Measurements from ENCODE around the gene GLRA1. TPM values are rescaled to one million over a fixed set of nuclear protein-coding genes. Genes with fewer than 3 reads are reported as not detected.

Gene GLRA1
- not detected for total RNA-seq

DNA sequence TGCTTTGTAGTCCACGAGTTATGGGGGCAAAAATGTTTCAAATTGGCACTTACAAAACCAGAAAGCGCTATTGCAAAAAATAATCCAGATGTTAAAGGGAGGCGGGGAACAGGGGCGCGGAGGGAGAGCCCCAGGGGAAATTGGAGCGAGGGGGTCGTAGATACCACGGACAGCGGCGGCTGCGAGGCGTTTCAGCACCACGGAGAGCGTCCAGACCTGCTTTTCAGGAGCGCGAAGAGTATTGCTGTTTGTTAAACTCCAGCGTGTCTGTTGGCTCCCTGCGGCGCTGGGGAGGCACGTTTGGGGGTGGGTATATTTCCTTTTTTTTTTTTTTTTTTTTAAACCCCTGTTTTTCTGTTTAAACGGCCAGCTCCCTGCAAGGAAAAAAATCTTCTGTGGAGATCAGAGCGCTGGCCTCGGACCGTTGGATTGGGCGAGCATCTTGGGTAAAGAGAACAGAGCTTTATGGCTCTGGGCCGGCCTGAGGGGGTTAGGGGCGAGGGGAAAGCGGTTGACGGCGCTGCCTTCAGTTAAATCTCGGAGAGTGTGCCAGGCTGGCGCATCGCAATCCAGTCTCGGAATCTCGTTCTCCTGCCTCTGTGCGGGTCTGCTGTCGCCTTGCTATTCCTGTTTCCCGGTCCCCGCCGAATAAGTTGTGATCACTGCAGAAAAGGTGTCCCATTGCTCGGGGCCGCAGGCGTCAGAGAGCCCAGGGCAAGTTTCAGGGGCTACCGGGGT, at the start of gene GLRA1:
Gene GLRA1 (minus strand): TSS at position 288 of the 738 bp plus-strand sequence. CDS start 302 bp downstream, outside the sequence.
- ChIA-PET CTCF (no interaction called here), POLR2A (no interaction called here)

DNA sequence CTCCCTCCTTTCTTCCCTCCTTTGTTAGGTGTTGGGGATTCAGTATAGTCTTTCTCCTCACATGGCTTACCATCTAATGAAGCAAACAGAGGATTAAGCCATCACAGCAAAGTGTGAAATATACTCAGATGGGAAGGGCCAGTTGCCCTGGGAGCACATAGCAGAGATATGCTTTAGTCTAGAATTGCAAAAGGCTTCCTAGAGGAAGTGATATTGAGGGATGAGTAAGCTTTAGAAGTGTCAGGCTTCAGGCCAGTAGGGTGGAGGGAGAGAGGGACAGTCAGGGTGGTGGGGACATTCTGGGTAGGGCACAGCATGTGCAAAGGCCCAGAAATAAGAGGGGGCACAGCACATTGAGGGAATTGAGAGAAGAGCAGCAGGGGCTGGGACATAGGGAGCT, 46.2 kb upstream of the GLRA1 start:
- CTCF ChIA-PET: no interaction called here
- POLR2A ChIA-PET: no interaction called here

DNA sequence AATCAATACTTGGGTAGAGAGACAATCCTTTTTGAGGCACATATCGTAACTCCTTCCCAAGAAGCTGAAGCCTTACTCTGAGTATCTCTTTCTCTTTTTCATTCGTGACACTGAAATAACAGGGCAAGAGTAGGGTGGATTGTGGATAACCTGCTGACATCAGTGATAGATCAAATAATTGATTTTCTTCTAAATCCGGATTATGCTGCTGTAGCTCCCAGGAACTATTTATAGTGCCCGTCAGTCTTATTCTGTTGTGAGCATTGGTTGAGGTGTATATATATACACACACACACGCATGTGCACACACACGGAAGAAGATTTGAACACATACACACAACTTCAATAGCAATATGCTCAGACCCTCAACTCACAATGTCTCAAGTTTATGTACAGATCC, 43.2 kb upstream of the GLRA1 start:
- CTCF ChIA-PET: no interaction called here
- POLR2A ChIA-PET: no interaction called here

DNA sequence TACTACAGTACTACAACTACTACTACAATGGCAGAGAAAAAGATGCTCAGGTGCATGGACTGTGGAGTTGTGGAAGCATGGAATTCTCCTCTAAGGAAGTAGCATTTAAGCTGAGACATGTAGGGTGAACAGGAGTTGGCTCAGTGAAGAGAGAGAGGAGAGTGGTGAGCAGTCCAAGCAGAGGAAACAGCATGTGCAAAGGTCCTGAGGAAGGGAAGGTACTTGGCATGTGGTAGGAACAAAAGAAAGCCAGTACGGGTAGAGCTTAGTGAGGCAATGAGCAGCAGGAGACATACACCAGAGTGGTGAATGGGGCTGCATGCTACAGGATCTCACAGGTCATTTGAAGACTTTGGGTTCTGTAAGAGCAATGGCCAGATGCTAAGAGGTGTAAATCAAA, 41.4 kb upstream of the GLRA1 start:
- ChIA-PET CTCF (no interaction called here), POLR2A (no interaction called here)

DNA sequence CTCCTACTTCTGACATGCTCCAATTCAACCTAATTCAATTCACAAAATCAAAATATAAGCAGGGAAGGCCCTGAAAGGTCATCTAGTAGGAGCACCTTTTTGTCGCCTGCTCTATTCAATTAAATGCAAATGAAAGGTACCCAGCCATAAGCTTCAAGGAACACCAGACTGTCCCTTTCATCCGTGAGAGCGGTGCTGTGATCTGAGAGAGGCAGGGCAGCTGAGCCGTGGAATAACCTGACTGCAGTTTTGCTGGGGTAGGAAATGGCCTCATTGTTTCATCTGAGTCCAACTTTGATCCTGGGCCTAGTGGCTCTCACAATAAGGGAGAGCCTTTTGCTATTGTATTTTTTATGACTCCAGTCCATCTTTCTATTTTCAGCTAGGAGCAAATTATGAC, 39.8 kb upstream of the GLRA1 start:
- ChIA-PET POLR2A (no interaction called here), CTCF (no interaction called here)

DNA sequence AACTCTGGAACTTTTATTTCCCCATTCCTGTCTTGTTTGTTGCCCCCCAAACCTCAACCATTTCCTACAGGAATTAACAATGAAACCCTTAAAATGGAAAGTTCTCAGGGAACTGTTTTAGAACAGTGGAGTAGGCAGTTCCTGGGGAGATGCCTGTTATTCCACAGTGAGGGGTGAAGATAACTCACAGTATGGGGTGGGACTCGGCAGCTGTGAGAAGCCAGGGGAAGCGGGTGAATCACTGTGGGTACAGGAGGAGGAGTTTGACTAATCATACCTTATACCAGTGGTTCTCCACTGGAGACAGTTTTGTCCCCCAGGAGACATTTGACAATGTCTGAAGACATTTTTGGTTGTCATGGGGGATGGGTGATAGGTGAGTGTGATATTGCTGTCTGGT, 36.9 kb upstream of the GLRA1 start:
- ChIA-PET POLR2A (no interaction called here), CTCF (no interaction called here)

DNA sequence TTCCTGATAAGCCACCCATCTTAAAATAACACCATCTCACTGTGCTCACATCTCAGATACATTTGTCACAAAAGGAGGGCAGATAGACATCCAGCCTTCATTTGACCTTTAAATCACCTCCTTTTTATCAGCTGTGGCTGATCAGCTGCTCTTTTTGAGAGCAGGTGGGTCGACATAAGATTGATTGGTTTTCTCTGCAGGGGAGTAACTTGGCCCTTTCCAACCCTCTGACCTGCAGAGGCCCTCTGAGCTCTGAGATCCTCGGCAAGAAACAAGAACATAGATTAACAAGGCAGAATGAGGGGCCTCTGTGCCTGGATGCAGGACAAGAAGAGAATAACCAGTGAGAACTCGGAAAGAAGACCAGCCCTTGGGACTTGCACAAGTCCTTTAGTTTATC, 33.5 kb upstream of the GLRA1 start:
- CTCF ChIA-PET: no interaction called here
- POLR2A ChIA-PET: no interaction called here

DNA sequence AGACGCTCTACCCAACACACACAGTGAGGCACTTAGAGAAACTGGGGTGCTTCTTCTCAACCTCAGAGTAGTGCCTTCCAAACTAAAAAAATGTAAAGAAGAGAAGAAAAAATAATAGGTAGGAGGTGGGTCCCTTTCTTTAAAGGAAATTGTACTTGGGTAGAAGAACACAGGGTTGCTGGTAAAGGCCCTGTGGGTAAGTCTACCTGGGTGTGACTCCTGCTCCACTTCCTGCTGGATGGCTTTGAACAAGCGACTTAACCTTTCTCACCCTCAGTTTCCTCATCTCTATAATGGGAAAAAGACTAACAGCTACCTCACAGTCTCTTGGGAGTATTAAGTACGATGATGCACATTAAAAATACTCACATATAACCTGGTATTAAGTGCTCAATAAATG, 32.1 kb upstream of the GLRA1 start:
- CTCF ChIA-PET: no interaction called here
- POLR2A ChIA-PET: no interaction called here

DNA sequence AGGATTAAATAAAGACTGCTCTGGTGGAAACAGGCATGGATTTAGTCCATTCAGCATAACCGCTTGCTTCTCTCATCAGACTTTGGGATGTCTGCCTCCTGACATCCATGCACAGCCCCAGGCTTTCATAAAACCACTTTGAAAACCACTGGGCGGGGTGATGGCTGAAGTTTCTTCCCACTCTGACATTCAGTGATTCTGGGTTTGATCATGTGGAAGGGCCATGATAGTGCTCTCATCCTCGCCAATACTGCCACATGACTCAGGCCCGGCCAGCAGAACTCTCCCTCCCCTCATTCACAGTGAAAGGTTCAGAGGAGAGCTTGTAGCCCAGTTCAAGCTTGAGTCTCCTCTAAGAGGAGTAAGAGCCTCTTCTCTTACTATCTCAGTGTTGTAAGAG, 29.6 kb upstream of the GLRA1 start:
- ChIA-PET CTCF (interaction anchor here (0.6 kb wide), 1 partner anchor 576 kb away, joined by 3 read pairs; no protein-coding TSS in a partner anchor), POLR2A (no interaction called here)

DNA sequence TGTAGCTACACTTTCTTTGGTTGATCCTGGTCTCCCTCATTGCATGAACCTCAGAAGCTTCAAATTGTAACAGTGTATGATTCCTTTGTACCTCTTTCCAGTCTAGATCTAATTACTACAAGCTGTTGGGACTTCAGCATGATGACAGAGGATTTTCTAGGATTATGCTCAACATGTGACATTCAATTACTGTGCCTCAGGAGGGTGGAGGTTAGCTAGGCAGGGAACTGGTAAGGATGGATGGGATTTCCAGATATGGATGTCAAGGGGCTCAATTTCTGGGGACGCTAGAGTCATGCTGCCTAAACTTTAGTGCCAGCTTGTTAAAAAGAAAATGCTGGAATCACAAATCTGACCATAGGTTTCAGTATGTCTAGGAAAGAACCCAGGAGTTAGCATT, 29.2 kb upstream of the GLRA1 start:
- CTCF ChIA-PET: no interaction called here
- POLR2A ChIA-PET: no interaction called here

DNA sequence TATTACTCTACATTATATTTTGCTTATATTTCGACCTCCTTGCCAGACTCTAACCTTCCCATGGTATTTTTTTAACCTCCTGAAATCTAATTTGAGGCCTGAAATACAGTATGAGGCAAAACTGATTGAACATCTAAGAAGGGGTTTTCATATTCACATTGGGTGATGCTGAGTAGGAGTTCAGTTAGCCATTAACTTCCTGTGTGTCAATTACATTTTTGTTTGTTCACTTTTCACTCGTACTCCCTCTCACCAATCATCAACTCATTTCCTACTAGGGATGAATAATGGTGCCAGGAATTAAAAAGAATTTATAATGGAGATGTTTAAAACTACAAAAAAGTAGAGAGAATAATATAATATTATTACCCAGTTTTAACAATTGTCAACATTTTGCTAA, 27.6 kb upstream of the GLRA1 start:
- ChIA-PET CTCF (no interaction called here), POLR2A (no interaction called here)

DNA sequence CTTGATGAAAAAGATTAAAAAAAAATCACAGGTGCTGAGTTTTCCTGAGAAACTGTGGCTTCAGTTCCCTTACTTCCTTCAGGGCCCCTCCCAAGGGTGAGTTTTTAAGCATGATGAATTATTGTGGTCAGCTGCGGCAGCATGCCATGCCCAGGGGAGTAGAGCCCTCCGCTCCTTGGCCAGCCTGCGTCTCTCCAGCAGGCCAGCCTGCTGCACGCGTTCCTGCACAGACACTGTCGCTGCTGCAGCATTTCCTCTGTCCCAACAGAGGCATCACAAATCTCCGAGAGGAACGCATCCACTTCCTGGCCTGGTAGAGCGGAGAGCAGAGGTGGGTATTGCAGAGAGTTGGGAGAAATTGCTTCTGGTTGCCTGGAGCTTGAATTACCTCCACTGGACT, 26.1 kb upstream of the GLRA1 start:
- CTCF ChIA-PET: no interaction called here
- POLR2A ChIA-PET: no interaction called here

DNA sequence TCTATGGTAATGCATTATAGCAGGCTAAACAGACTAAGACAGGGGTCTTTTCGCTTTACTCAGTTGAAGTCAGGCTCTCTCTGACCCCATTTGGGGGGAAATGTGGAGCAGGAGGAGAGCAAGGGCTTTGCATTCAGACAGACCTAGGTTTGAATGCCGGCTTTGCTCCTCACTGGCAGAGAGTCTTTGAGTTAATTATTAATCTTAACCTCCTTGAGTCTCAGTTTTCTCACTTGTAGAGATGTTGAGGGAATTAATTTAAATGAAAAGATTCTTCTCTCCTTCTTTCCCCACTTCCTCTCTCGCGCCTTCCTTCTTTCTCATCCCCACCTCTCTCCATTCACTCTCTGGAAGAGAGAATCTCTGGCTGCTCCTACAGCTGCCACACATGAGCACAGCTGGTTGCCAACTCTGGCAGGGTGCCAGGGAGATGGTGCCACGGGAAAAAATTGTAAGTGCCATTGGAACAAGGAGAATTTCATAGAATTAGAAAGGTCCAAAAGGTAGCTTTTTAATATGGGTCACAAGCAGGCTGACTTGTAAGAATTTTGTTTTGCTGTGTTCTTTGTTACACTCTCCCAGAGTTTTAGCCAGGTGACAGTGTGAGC, 25.2 kb upstream of the GLRA1 start:
- POLR2A ChIA-PET: no interaction called here
- CTCF ChIA-PET: no interaction called here

DNA sequence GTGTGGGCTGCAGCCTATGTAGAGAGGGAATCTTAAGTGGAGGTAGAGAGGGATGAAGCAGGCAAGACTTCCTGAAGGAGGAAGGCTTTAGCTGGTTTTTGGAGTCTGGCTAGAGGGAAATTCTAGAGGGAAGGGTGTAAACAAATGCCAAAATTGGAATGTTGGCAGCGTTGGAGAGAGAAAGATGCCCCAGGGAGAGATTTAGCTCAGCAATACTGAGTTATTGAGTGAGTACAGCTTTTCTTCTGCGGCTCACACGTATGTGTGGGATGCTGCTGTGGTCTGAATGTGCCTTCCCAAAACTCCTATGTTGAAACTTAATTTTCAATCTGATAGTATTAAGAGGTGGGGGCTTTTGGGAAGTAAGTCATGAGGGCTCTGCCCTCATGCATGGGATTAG, 24.5 kb upstream of the GLRA1 start:
- ChIA-PET CTCF (no interaction called here), POLR2A (no interaction called here)

DNA sequence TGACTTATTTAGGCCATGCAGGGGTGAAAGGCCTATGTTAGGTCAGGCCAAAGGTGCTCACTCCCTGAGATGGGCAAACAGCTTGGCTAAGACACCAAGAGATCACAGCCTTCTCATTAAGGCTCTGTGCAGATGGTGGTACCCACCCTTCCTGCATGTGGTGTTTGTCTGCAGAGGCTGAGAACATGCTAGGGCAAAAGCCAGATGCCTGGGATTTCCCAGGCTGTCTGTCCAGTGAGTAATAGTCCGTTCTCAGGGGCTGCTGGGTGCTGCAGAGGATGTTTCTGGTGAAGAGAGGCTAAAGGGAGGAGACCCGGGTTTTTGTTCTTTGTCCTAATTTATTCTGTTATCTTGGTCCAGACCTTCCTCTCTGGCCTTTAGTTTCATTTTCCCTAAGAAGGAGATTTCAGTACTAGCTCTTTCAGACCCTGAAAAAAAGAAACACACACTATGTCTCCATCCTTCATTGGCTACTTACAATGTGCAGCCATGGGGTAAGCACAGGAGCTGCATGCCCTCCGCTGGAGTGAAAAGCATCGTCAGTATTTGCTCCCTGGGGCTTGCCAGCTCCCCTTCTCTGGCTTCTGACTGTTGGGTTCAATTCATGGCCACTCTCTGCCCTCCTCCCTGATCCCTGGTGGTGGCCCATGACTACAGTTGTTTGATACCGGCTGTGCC, 23.4 kb upstream of the GLRA1 start:
- ChIA-PET CTCF (no interaction called here), POLR2A (no interaction called here)

DNA sequence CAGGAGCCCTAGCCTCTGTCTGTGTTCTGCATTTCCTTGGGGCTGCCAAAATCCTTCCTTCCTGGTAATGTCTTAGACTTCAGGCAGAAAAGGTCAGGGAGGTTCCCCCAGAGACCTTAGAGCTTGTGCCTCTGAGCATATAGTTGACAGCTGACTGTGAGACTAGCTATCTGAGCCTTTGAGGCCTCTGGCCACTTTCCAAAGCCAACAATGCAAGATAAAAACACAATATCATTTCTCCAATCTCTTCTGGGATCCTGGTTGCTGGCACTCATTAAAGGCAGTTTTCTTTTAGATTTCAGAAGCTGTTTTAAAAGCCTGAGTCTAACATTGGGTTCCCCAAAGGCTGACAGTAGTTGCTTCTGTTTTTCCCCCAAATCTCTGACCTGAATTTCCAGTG, 13.2 kb upstream of the GLRA1 start:
- POLR2A ChIA-PET: no interaction called here
- CTCF ChIA-PET: no interaction called here

DNA sequence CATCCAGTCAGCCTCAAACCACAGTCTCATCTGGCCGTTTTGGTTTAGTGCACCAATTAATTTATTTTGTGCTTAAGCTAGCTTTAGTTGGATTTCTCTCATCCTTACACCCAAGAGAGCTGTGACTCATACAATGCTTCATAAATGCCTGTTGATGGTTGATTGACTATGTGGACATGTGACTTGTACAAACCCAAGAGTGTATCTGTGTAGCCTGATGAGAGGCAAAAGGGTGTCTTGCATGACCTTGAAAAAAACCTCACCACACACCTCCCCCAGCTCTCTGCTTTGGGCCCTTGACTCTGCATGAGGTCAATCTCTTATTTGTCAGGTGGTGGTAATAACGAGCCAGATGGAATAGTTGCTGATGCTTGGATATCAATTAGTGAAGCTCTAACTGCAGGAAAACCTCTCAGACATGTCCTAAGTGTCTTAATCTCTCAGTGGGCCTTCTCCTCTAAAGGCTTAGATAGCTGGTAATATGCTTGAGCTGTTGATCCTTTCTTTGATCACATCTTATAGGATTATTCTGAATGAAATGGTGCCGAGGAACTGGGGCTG, 10.6 kb upstream of the GLRA1 start:
- ChIA-PET POLR2A (no interaction called here), CTCF (no interaction called here)

DNA sequence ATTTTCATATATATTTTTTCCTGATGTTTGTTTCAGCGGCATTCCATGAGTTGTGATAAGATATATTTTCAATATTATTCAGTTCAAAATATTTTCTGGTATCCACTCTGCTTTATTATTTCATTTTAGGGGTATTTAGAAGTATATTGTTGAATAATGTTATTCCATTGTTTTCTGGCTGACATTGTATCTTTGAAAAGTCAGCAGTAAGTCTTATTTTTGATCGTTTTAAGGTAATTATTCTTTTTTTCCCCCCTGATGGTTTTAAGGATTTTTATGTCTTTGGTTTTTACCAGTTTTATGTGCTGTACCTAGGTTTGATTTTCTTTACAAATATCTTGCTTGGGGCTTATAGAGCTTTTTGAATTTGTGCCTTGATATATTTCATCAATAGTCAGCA, 6.6 kb upstream of the GLRA1 start:
- ChIA-PET POLR2A (no interaction called here), CTCF (no interaction called here)

DNA sequence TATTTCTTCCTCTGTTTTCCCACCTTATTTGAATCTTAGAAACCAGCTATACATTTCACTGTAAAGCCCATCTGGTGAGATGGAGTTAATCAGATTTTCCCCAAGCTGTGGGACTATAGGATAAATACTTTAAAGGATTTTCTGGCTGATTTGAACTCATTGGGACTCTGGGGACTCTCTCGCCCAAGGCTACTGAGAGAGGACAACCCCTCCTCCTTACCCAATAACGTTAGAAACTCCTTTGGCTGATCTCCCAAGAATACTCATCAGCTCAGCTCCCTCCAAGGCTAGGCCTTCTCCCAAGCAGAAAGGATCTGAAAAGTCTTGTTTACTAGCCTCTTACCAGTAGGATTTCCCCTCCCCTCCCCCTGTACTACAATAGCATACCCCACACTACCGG, 1.5 kb upstream of the GLRA1 start:
- ChIA-PET CTCF (no interaction called here), POLR2A (no interaction called here)

DNA sequence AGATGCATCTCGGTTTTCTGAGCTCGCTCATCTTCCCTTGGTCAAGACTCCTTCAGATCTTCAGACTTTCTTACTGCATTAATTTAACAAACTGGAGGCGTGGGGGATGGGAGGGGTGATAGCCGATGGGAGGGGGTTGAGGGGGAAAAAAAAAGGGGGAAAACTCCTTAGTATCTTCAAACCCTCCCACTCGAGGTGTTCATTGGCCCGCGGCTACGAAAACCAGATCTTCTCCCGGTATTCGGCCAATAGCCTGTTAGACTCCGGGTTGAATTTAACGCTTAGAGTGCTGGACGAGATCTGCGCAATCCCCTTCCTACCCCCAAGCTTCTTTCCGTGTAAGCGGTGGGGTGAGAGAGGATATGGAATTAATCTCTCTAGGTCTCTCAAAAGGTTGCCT, 689 bp upstream of the GLRA1 start:
- POLR2A ChIA-PET: no interaction called here
- CTCF ChIA-PET: no interaction called here

DNA sequence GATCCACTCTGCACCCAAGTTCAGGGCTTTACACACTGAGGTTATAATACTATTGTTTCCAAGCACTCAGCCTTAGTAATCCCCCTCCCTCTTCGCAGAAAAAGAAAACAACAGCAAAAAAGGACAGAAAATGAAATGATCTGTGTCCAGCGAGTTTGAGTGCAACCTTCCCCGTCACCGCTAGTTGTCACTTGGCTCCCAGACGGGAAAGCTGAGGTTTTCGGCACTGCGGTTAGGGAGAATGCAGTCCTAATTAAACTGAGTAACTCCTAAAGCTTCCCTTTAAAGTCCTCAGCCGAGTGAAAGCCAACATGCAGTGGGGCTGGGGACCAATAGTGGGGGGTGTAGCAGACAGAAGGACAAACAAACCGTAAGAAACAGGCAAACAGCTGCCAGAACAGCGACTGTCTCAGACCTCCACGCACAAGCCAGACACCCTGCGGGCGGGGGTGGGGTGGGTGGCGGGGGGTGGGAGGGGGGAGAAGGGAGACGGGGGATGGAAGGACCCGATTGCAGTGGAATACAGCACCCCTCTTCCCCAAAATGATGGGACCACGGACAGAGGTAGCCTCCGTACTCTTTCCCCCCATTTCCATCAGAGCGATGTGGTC, 680 bp downstream of the GLRA1 start:
- CTCF ChIA-PET: no interaction called here
- POLR2A ChIA-PET: no interaction called here
